GM23338 (cell line): ENCODE data around the gene ADAT3. TPM values are rescaled to one million over a fixed set of nuclear protein-coding genes. Genes with fewer than 3 reads are reported as not detected.

Experiments
- ATAC-seq: fragments of 200-7000 bp; cut with Tn5 transposase; 3 replicates; pipeline ENCODE4 v1.9.1; 2020
- DNase-seq: peaks from one replicate; pipeline ENCODE4 v3.0.0-alpha.2; 2015; ENCODE audit warnings: low spot score
- H2AFZ ChIP-seq: fragments of 200-600 bp; sonication (generic); 2 replicates; pipeline ENCODE4 v1.8.0; 2016; ENCODE audit warnings: antibody characterized with exemption, mild to moderate bottlenecking, moderate library complexity
- H3F3A ChIP-seq: fragments of 200-600 bp; sonication (generic); replicated peaks from 2 replicates; pipeline ENCODE4 v1.8.0; 2017; ENCODE audit warnings: antibody characterized with exemption, mixed run types, low read depth
- H3K27ac ChIP-seq: fragments of 200-600 bp; sonication (generic); 2 replicates; pipeline ENCODE4 v1.6.1; 2016; ENCODE audit warnings: low read depth
- H3K27me3 ChIP-seq: fragments of 200-600 bp; sonication (generic); 2 replicates; pipeline ENCODE4 v1.8.0; 2016; ENCODE audit warnings: mild to moderate bottlenecking, mixed run types, moderate library complexity; ENCODE audit not compliant: insufficient read depth
- H3K36me3 ChIP-seq: fragments of 200-600 bp; sonication (generic); 2 replicates; pipeline ENCODE4 v1.8.0; 2016; ENCODE audit warnings: mild to moderate bottlenecking; ENCODE audit not compliant: insufficient read depth
- H3K4me1 ChIP-seq: fragments of 200-600 bp; sonication (generic); 2 replicates; pipeline ENCODE4 v1.8.0; 2016; ENCODE audit warnings: mild to moderate bottlenecking, moderate library complexity; ENCODE audit not compliant: insufficient read depth
- H3K4me2 ChIP-seq: fragments of 200-600 bp; sonication (generic); 2 replicates; pipeline ENCODE4 v1.7.1; 2017; ENCODE audit warnings: mixed run types
- H3K4me3 ChIP-seq: fragments of 200-600 bp; sonication (generic); 2 replicates; pipeline ENCODE4 v1.6.1; 2016; ENCODE audit warnings: mixed run types
- H3K79me2 ChIP-seq: fragments of 200-600 bp; sonication (generic); replicated peaks from 2 replicates; pipeline ENCODE4 v1.8.0; 2017; ENCODE audit warnings: mild to moderate bottlenecking; ENCODE audit not compliant: insufficient read depth
- H3K9me2 ChIP-seq: fragments of 200-600 bp; sonication (generic); 2 replicates; pipeline ENCODE4 v1.8.0; 2017; ENCODE audit not compliant: insufficient read depth
- H4K20me1 ChIP-seq: fragments of 200-600 bp; sonication (generic); replicated peaks from 2 replicates; pipeline ENCODE4 v1.8.0; 2017; ENCODE audit warnings: mild to moderate bottlenecking; ENCODE audit not compliant: insufficient read depth
- H3K27ac Mint-ChIP-seq: 2 replicates; pipeline ENCODE4 v1.8.0; 2020; ENCODE audit warnings: inconsistent platforms, mild to moderate bottlenecking, moderate library complexity, mixed read lengths
- H3K27me3 Mint-ChIP-seq: 3 replicates; pipeline ENCODE4 v1.8.0; 2022; ENCODE audit warnings: low read depth, mild to moderate bottlenecking, moderate library complexity, mixed read lengths, inconsistent platforms; ENCODE audit not compliant: insufficient read depth, poor library complexity
- H3K36me3 Mint-ChIP-seq: 3 replicates; pipeline ENCODE4 v1.8.0; 2021; ENCODE audit warnings: low read depth, mild to moderate bottlenecking, inconsistent platforms, moderate library complexity, mixed read lengths
- H3K4me1 Mint-ChIP-seq: 3 replicates; pipeline ENCODE4 v1.8.0; 2020; ENCODE audit warnings: mild to moderate bottlenecking, inconsistent platforms, mixed read lengths
- H3K4me3 Mint-ChIP-seq: 3 replicates; pipeline ENCODE4 v1.8.0; 2021; ENCODE audit warnings: moderate library complexity, mild to moderate bottlenecking, inconsistent platforms, mixed read lengths
- H3K9me3 Mint-ChIP-seq: 3 replicates; pipeline ENCODE4 v1.8.0; 2020; ENCODE audit warnings: moderate library complexity, mild to moderate bottlenecking, inconsistent platforms, mixed read lengths
- CREB1 ChIP-seq: fragments of 250-450 bp; sonication (Bioruptor Pico); IDR thresholded peaks from 2 replicates; pipeline ENCODE4 v1.5.0; 2020; ENCODE audit warnings: low read depth, mild to moderate bottlenecking, moderate library complexity
- EZH2 ChIP-seq: fragments of 200-600 bp; sonication (generic); IDR thresholded peaks from one replicate; pipeline ENCODE4 v1.8.0; 2017; ENCODE audit warnings: antibody characterized with exemption, mild to moderate bottlenecking, low read depth; ENCODE audit not compliant: unreplicated experiment
- EZH2phosphoT487 ChIP-seq: fragments of 200-600 bp; sonication (generic); IDR thresholded peaks from one replicate; pipeline ENCODE4 v1.8.1; 2018; ENCODE audit warnings: antibody characterized with exemption; ENCODE audit not compliant: unreplicated experiment
- JUNB ChIP-seq: IDR thresholded peaks from one replicate; pipeline ENCODE4 v1.6.1; 2016; ENCODE audit warnings: antibody characterized with exemption; ENCODE audit not compliant: unreplicated experiment
- NANOG ChIP-seq: IDR thresholded peaks from 2 replicates; pipeline ENCODE4 v1.6.1; 2016; ENCODE audit warnings: antibody characterized with exemption, borderline replicate concordance
- POLR2AphosphoS5 ChIP-seq: IDR thresholded peaks from 2 replicates; pipeline ENCODE4 v1.6.1; 2016; ENCODE audit warnings: antibody characterized with exemption, low read depth
- STAT1 ChIP-seq: IDR thresholded peaks from one replicate; pipeline ENCODE4 v1.6.1; 2016; ENCODE audit warnings: antibody characterized with exemption; ENCODE audit not compliant: unreplicated experiment
- ZNF114 ChIP-seq: fragments of 250-450 bp; sonication (Bioruptor Pico); IDR thresholded peaks from 2 replicates; pipeline ENCODE4 v1.5.0; 2020; ENCODE audit warnings: mild to moderate bottlenecking, moderate library complexity
- ZNF331 ChIP-seq: fragments of 250-450 bp; sonication (Bioruptor Pico); IDR thresholded peaks from 2 replicates; pipeline ENCODE4 v1.5.0; 2020; ENCODE audit warnings: low read depth, mild to moderate bottlenecking, moderate library complexity
- polyA plus RNA-seq: library from polyadenylated mRNA; unstranded; fragments of >200 nt; fragmentation: Nextera tagmentation; extraction: Ambion mirVana; gene quantifications from 2 replicates; pipeline ENCODE4 v1.2.1, GENCODE V29; 2016
- total RNA-seq: library from RNA; depleted of rRNA; stranded (reverse); fragments of >200 nt; shearing (Covaris generic); gene quantifications from 2 replicates; pipeline ENCODE4 v1.2.3, GENCODE V29; 2014
- TF ChIP-seq, protein P1 (sequence below), 2 experiments: fragments of 200-600 bp in 1 of 2; sonication (generic) in 1 of 2; conservative IDR thresholded peaks; 2 replicates each; pipeline versions ENCODE4 v1.5.1 to v1.6.1; 2016 to 2017; ENCODE audit warnings: antibody characterized with exemption in 2 of 2, low read depth in 2 of 2, mild to moderate bottlenecking in 2 of 2, moderate library complexity in 1 of 2
- TF ChIP-seq, protein P2 (sequence below): fragments of 250-450 bp; sonication (Bioruptor Pico); IDR thresholded peaks from 2 replicates; pipeline ENCODE4 v1.5.0; 2020; ENCODE audit warnings: mild to moderate bottlenecking, moderate library complexity
- TF ChIP-seq, protein P3 (sequence below): IDR thresholded peaks from one replicate; pipeline ENCODE4 v1.6.1; 2018; ENCODE audit warnings: antibody characterized with exemption; ENCODE audit not compliant: unreplicated experiment
- TF ChIP-seq, protein P4 (sequence below): IDR thresholded peaks from 2 replicates; pipeline ENCODE4 v1.6.1; 2016; ENCODE audit warnings: antibody characterized with exemption

Gene ADAT3
- total and polyA plus RNA-seq, 2 experiments from 2014 or later = 7.9 to 12.4 TPM

DNA sequence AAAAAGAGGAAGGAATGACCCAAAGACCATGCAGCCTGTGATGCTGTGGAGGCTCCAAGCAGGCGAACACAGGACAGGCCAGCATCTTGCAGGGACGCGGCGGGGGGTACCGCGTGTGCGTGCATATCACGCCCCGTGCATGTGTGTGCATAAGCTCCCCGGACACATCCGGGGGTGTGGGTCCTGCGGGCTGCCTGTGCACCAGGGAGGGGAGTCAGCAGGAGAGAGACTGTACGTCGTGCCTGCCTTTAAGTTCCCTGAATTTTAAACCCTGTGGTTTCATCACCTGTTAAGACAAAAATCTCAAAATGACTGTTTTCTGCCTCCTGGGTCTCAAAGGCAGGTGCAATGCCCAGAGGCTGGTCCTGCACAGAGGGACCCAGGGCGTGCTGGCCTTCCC is 16.6 kb downstream of the ADAT3 start:
- H3K4me3 Mint-ChIP-seq = no peak overlapping the region
- Histone ChIP-seq H3K4me2 (no peak overlapping the region), H3K27me3 (no peaks in the 10 kb centered on the region), H3K27ac (no peak overlapping the region), H3K79me2 (no peaks in the 10 kb centered on the region), H4K20me1 (peaks cover 4% of the 10 kb centered on the region; the same call in 1 of the 2 replicates), H3K36me3 (no peaks in the 10 kb centered on the region; the same call in 1 of the 2 replicates), H3K4me3 (no peak overlapping the region), H3K9me2 (no peaks in the 10 kb centered on the region), H3F3A (no peaks in the 10 kb centered on the region), H2AFZ (no peak overlapping the region), H3K4me1 (no peaks in the 10 kb centered on the region)
- H3K9me3 Mint-ChIP-seq = no peaks in the 10 kb centered on the region
- H3K4me1 Mint-ChIP-seq = peaks cover 3% of the 10 kb centered on the region; the same call in 1 of the 3 replicates
- peaks cover 6% of the 10 kb centered on the region for H3K27me3 Mint-ChIP-seq
- no peak for DNase-seq
- TF ChIP-seq ZNF331 (CRISPR knock-in tag) = no peak
- no peak for TF ChIP-seq EZH2
- no peak for TF ChIP-seq JUNB
- TF ChIP-seq POLR2AphosphoS5 = no peak
- TF ChIP-seq ZNF114 (CRISPR knock-in tag) = no peak
- TF ChIP-seq EZH2phosphoT487 = no peak
- no peak for TF ChIP-seq NANOG
- no peak for TF ChIP-seq STAT1
- TF ChIP-seq, protein P1, sequence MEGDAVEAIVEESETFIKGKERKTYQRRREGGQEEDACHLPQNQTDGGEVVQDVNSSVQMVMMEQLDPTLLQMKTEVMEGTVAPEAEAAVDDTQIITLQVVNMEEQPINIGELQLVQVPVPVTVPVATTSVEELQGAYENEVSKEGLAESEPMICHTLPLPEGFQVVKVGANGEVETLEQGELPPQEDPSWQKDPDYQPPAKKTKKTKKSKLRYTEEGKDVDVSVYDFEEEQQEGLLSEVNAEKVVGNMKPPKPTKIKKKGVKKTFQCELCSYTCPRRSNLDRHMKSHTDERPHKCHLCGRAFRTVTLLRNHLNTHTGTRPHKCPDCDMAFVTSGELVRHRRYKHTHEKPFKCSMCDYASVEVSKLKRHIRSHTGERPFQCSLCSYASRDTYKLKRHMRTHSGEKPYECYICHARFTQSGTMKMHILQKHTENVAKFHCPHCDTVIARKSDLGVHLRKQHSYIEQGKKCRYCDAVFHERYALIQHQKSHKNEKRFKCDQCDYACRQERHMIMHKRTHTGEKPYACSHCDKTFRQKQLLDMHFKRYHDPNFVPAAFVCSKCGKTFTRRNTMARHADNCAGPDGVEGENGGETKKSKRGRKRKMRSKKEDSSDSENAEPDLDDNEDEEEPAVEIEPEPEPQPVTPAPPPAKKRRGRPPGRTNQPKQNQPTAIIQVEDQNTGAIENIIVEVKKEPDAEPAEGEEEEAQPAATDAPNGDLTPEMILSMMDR (conservative IDR thresholded peaks at IDR 0.05; ENCODE audit: low read depth in 2 of 2) = no peak
- TF ChIP-seq, protein P2, sequence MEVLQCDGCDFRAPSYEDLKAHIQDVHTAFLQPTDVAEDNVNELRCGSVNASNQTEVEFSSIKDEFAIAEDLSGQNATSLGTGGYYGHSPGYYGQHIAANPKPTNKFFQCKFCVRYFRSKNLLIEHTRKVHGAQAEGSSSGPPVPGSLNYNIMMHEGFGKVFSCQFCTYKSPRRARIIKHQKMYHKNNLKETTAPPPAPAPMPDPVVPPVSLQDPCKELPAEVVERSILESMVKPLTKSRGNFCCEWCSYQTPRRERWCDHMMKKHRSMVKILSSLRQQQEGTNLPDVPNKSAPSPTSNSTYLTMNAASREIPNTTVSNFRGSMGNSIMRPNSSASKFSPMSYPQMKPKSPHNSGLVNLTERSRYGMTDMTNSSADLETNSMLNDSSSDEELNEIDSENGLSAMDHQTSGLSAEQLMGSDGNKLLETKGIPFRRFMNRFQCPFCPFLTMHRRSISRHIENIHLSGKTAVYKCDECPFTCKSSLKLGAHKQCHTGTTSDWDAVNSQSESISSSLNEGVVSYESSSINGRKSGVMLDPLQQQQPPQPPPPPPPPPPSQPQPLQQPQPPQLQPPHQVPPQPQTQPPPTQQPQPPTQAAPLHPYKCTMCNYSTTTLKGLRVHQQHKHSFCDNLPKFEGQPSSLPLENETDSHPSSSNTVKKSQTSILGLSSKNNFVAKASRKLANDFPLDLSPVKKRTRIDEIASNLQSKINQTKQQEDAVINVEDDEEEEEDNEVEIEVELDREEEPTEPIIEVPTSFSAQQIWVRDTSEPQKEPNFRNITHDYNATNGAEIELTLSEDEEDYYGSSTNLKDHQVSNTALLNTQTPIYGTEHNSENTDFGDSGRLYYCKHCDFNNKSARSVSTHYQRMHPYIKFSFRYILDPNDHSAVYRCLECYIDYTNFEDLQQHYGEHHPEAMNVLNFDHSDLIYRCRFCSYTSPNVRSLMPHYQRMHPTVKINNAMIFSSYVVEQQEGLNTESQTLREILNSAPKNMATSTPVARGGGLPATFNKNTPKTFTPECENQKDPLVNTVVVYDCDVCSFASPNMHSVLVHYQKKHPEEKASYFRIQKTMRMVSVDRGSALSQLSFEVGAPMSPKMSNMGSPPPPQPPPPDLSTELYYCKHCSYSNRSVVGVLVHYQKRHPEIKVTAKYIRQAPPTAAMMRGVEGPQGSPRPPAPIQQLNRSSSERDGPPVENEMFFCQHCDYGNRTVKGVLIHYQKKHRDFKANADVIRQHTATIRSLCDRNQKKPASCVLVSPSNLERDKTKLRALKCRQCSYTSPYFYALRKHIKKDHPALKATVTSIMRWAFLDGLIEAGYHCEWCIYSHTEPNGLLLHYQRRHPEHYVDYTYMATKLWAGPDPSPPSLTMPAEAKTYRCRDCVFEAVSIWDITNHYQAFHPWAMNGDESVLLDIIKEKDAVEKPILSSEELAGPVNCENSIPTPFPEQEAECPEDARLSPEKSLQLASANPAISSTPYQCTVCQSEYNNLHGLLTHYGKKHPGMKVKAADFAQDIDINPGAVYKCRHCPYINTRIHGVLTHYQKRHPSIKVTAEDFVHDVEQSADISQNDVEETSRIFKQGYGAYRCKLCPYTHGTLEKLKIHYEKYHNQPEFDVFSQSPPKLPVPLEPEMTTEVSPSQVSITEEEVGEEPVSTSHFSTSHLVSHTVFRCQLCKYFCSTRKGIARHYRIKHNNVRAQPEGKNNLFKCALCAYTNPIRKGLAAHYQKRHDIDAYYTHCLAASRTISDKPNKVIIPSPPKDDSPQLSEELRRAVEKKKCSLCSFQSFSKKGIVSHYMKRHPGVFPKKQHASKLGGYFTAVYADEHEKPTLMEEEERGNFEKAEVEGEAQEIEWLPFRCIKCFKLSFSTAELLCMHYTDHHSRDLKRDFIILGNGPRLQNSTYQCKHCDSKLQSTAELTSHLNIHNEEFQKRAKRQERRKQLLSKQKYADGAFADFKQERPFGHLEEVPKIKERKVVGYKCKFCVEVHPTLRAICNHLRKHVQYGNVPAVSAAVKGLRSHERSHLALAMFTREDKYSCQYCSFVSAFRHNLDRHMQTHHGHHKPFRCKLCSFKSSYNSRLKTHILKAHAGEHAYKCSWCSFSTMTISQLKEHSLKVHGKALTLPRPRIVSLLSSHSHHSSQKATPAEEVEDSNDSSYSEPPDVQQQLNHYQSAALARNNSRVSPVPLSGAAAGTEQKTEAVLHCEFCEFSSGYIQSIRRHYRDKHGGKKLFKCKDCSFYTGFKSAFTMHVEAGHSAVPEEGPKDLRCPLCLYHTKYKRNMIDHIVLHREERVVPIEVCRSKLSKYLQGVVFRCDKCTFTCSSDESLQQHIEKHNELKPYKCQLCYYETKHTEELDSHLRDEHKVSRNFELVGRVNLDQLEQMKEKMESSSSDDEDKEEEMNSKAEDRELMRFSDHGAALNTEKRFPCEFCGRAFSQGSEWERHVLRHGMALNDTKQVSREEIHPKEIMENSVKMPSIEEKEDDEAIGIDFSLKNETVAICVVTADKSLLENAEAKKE = no peak
- TF ChIP-seq, protein P3, sequence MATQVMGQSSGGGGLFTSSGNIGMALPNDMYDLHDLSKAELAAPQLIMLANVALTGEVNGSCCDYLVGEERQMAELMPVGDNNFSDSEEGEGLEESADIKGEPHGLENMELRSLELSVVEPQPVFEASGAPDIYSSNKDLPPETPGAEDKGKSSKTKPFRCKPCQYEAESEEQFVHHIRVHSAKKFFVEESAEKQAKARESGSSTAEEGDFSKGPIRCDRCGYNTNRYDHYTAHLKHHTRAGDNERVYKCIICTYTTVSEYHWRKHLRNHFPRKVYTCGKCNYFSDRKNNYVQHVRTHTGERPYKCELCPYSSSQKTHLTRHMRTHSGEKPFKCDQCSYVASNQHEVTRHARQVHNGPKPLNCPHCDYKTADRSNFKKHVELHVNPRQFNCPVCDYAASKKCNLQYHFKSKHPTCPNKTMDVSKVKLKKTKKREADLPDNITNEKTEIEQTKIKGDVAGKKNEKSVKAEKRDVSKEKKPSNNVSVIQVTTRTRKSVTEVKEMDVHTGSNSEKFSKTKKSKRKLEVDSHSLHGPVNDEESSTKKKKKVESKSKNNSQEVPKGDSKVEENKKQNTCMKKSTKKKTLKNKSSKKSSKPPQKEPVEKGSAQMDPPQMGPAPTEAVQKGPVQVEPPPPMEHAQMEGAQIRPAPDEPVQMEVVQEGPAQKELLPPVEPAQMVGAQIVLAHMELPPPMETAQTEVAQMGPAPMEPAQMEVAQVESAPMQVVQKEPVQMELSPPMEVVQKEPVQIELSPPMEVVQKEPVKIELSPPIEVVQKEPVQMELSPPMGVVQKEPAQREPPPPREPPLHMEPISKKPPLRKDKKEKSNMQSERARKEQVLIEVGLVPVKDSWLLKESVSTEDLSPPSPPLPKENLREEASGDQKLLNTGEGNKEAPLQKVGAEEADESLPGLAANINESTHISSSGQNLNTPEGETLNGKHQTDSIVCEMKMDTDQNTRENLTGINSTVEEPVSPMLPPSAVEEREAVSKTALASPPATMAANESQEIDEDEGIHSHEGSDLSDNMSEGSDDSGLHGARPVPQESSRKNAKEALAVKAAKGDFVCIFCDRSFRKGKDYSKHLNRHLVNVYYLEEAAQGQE = no peak
- TF ChIP-seq, protein P4, sequence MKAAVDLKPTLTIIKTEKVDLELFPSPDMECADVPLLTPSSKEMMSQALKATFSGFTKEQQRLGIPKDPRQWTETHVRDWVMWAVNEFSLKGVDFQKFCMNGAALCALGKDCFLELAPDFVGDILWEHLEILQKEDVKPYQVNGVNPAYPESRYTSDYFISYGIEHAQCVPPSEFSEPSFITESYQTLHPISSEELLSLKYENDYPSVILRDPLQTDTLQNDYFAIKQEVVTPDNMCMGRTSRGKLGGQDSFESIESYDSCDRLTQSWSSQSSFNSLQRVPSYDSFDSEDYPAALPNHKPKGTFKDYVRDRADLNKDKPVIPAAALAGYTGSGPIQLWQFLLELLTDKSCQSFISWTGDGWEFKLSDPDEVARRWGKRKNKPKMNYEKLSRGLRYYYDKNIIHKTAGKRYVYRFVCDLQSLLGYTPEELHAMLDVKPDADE = no peak
- TF ChIP-seq CREB1 (CRISPR knock-in tag) = no peak
- peaks cover 51% of the 10 kb centered on the region for H3K36me3 Mint-ChIP-seq
- no peak for ATAC-seq
- no peak overlapping the region for H3K27ac Mint-ChIP-seq
